Esophagus squamous epithelium (tissue), 4 donors: ENCODE measurements around the gene CYP4F12.

Experiments used
- POLR2A ChIP-seq, 4 donors: fragments of 450-650 bp; IDR thresholded peaks; one replicate each; pipeline ENCODE4 v1.6.1; 2017; ENCODE audit warnings: antibody characterized with exemption in 4 of 4, mild to moderate bottlenecking in 4 of 4, moderate library complexity in 3 of 4
- TF ChIP-seq, protein P1 (sequence below), 6 experiments: fragments of 450-650 bp in 4 of 6; fragments of 200-600 bp in 2 of 6; sonication (generic) in 2 of 6; IDR thresholded peaks; one replicate each; pipeline ENCODE4 v1.5.1; 2016 to 2019; ENCODE audit warnings: antibody characterized with exemption in 6 of 6, mild to moderate bottlenecking in 4 of 6, moderate library complexity in 4 of 6

DNA sequence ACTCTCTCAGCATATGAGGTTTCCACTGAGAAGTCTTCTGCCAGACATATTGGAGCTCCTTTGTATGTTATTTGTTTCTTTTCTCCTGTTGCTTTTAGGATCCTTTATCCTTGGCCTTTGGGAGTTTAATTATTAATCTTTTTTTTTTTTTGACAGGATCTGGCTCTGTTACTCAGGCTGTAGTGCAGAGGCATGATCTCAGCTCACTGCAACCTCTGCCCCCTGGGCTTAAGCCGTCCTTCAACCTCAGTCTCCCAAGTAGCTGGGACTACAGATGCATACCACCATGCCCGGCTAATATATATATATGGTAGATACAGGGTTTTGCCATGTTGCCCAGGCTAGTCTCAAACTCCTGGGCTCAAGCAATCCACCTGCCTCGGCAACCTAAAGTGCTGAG, 38.8 kb upstream of the CYP4F12 start:
- TF ChIP-seq, protein P1, sequence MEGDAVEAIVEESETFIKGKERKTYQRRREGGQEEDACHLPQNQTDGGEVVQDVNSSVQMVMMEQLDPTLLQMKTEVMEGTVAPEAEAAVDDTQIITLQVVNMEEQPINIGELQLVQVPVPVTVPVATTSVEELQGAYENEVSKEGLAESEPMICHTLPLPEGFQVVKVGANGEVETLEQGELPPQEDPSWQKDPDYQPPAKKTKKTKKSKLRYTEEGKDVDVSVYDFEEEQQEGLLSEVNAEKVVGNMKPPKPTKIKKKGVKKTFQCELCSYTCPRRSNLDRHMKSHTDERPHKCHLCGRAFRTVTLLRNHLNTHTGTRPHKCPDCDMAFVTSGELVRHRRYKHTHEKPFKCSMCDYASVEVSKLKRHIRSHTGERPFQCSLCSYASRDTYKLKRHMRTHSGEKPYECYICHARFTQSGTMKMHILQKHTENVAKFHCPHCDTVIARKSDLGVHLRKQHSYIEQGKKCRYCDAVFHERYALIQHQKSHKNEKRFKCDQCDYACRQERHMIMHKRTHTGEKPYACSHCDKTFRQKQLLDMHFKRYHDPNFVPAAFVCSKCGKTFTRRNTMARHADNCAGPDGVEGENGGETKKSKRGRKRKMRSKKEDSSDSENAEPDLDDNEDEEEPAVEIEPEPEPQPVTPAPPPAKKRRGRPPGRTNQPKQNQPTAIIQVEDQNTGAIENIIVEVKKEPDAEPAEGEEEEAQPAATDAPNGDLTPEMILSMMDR (IDR thresholded peaks at IDR 0.05), result no peak
- TF ChIP-seq POLR2A (IDR thresholded peaks at IDR 0.05), result no peak
